HG03139 (cell line): ENCODE data around the gene TOP1.
A peak's percentile ranks its signal among the peaks of the same experiment; 100 is the strongest.
"Not testable (repeated sequence)": the region's sequence is repeated elsewhere in the genome, so short reads cannot be mapped to it uniquely, and the experiment has no call there.

ENCODE experiments used
- ATAC-seq: cut with Tn5 transposase; IDR thresholded peaks from one replicate; pipeline ENCODE4 v1.9.1; 2021; ENCODE audit not compliant: unreplicated experiment

TOP1 gene

DNA sequence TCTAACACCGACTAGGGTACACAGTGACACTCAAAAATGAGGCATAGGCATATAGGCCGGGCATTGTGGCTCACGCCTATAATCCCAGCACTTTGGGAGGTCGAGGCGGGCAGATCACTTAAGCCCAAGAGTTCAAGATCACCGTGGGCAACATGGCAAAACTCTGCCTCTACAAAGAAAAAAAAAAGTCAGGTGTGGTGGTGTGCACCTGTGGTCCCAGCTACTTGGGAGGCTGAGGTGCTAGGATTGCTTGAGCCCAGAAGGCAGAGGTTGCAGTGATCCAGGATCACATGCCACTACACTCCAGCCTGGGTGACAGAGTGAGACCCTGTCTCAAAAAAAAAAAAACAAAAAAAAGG, 24.7 kb upstream of the TOP1 start:
- ATAC-seq = not testable (repeated sequence)

DNA sequence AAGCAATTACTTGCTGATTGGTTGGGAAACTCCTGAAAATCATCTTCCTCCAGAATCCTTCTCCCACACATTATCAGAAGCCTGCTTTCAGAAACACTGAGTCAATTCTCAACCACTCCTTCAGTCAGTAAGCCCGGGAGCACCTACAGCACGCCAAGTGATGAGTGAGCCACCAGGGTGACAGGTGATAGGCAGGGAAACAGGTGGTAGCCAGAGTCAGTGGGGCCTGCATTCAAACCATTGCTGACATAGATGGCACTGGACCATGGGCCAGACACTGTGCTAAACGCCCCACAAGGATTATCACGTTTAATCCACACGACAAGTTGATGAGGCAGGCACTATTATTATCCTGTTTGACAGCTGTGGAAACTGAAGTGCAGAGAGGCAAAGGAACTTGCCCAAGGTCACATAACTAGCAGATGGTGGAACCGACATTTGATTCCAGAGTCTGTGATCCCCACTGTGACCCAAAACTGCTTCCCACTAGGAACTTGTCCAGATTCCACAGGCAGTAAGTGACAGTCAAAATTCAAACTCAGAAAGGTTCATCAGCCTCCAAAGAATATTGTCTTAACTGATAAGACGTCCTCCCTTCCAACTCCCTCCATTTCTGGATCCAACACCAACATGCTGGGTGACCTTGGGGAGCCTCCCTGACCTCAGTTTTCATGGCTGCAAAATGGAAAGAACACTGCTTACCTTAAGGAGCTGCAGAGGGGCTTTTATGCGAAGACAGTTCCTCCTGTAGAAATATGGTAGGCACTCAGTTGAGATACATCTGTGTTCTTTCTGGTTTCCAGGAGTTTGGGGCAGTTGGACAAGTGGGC, 23.9 kb upstream of the TOP1 start:
- no peak for ATAC-seq

DNA sequence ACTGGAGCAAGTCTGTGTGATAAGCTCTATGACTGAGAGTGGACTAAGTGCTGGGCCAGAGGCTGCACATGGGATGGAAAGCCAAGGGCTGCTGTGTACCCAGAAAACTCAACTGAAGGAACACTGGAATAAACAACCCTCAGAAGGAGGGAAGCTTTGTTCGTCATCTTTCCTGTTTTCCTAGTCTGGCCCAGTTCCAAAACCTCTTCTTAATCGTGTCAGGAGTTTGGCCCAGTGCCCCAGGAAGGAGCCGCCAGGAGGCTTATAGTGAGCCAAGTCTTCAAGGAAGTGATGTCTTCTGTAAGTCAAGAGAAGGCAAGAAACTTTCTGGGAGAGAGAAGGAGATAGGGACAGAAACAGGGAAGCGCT, 23.3 kb upstream of the TOP1 start:
- no peak for ATAC-seq

DNA sequence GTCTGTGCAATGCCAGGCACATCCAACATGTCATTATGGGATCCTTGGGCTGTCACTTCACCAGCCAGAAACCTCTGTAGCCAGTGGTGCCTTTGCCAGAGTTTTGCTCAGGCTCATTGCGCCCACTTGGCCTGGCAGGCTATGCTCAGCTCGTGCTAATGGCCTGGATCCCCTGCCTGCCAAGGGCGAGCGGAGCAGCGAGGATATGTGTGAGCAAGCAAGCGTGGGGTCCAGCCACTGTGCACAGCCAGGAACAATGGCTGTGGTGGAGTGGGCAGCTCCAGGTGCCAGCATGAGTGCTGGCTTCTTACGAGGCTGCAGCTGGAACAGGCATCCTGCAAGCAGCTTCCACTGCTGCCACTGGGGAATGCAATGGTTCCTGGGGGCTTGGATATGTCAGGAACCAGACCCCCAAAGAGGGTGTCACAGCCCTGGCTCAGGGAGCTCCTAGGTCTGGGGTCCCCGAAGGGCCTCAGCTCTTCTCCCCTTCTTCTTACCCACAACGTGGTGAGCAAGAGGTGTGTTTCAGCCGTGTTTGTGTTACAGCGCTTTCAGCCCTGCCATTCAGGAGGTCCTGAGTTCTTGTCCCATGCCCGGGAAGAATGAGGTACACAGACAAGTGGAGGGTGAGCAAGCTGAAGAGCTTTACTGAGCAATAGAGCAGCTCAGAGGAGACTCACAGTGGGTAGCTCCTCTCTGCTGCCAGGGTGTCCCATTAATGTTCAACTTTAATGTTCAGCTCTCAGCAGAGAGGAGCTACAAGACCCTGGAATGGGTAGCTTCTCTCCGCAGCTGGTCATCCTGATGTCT, 22.3 kb upstream of the TOP1 start:
- ATAC-seq = no peak

DNA sequence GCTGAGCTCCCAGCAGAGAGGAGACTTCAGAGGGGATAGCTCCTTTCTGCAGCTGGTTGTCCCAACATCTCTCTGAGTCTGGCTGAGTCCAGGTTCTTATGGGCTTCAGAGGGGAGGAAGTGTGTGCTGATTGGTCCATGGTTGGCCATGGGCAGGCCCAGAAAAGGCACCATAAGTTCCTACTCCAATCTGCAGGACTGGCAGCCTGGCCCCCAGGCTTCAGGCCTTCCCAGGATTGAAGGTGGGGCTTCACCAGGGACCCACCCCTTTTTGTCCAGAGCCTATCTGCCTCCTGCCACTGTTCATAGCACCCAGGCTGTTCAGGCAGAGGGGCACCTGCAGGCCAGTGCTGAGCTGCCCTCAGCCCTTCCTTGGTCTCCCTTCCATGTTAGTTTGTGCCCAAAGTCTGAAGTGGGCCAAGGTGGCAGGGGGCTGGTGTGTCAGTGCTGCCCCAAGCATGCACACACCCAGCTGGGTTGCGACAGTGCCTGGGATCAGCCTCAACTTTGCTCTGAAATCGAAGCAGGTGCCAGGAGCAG, 21.6 kb upstream of the TOP1 start:
- ATAC-seq = no peak

DNA sequence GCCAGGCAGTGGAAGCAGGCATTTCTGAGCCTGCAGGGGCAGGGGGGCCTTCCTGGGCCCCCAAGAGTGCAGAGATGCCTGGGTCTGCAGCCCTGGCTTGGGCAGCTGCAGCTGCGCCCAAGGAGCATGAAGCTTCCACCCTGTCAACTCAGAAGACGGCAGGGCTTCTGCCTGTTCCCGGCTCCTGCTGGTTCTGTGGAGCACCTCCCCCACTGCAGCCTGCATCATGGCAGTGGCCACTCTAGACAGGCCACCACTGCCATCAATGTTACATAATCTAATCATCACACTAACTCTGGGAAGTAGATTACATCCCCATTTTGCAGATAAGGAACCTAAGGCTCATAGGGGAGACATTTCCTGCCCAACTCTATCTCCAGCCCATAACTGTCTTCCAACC, 21.1 kb upstream of the TOP1 start:
- no peak for ATAC-seq

DNA sequence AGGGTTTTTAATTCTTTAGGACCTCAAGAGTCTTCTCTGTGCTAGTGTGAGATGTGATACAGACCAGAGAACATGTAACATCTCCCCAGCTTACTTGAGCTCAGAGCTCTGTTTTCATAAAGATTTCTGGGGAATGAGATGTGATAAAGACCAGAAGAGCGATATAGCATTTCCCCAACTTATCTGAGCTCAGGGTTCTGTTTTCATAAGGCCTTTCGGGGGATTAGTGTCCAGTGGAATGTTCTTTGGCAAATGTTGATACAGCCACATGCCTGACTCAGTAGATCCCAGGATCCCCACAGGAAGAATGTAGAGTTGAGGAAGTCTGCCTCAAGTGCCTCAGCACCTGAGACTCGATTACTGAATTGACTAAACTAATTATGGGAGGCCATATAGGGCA, 18.7 kb upstream of the TOP1 start:
- no peak for ATAC-seq

DNA sequence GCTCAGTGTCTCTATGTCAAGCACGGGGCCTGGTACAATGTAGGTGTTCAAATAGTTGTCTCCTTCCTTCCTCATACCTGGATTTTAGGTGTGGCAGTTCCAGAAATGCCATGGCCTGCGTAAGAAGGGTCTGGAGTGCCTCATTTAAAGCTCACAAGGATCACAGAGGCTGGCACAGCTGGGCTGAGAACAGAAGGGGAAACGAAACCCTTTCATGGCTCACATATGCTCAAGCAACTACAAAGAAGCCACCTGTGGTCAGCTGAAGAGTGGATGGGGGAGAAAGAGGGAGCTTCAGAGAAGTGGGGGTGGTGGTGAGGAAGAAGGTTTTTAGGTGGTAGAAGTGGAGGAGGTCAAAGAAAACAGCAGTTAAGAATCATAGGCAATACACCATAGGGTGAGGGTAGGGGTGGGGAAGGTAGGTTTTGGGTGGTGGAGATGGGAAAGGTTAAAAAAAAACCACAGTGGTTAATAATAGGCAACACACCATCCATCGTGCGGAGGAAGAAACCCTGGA, 17.0 kb upstream of the TOP1 start:
- peak; percentile 92 for ATAC-seq

DNA sequence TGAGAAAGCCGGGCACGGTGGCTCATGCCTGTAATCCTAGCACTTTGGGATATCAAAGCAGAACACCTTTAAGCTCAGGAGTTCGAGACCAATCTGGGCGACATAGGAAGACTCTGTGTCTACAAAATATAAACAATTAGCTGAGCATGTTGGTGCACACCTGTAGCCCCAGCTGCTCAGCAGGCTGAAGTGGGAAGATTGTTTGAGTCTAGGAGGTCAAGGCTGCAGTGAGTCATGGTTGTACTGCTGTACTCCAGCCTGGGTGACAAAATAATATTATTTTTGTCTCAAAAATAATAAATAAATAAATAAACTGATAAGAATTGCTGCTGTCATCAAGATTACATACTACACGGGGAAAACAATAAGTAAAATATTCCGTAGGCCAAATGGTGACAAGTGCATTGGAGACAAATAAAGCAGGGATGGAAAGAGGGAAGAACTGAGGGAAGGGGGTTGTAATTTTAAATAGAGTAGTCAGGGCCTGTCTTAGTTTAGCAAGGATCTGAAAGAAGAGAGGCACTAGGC, 14.0 kb upstream of the TOP1 start:
- ATAC-seq = no peak

DNA sequence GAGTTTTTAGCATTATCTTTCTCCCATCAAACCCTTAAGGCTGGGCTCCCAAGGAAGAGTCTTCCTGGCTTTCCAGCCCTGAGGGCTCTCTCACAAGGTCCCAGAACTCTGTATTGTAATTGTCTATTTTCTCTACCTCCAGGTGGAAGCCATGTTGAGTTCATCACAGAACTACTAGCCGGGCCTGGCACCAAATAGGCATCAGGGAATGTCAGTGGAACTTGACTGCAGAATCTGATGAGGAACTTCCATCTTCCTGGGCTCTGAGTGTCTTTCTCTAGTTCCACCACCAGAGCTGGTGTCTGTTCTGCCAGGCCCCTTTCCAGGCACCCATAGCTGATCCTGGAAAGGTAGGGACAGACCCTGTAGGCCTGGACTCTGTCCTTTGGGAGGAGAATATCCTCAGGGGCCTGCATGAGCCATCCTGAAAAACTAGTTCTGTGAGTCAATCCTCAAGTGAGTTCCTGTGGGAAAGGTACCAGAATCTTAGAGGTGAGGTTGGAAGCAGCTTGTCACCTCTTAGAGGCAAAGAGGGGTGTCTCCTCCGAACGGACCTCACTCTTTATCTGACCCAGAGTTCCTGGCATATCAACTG, 11.1 kb upstream of the TOP1 start:
- no peak for ATAC-seq

DNA sequence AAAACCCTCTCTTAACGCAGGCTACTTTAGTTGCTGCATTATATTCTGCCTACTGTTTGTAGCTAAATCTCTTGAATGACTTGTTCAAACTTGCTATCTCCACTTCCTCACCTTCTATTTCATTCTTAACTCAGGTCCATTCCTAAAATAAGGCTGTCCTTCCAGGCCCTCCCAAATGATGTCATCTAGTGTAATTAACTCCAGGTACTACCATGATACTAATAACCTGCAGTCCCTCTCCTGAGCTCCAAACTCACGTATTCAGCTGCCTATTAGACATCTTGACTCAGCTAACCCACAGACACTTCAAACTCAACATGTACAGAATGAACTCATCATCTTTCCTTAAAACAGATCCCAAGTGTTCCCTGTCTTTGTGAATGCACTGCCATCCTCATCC, 10.5 kb upstream of the TOP1 start:
- ATAC-seq = no peak

DNA sequence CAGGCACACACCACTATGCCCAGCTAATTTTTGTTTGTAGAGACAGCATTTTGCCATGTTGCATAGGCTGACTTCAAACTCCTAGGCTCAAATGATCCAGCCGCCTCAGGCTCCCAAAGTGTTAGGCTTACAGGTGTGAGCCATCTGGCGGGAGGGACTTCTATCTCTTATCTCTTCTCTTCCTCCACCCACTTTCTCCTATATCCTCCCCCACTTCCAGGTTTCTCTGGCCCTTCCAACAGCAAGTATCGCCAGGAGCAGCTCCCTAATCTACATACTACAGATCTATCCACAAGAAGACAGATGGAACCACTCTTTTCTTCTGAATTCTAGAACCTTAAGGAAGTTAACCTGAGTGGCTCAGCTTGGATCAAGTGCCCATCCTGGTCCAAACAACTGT, 5.1 kb upstream of the TOP1 start:
- no peak for ATAC-seq

DNA sequence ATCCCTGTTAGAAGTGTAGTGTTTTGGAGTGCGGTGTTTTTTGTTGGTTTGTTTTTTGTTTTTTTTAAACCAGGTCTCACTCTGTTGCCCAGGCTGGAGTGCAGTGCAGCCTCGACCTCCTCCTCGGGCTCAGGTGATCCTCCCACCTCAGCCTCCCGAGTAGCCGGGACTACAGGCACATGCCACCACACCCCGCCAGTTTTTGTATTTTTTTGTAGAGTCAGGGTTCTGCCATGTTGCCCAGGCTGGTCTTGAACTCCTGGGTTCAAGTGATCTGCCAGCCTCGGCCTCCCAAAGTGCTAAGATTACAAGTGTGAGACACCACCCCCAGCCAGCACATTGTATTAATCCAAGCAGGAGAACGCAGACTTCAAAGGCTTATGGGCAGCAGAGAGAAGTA, 1.3 kb upstream of the TOP1 start:
- no peak for ATAC-seq

DNA sequence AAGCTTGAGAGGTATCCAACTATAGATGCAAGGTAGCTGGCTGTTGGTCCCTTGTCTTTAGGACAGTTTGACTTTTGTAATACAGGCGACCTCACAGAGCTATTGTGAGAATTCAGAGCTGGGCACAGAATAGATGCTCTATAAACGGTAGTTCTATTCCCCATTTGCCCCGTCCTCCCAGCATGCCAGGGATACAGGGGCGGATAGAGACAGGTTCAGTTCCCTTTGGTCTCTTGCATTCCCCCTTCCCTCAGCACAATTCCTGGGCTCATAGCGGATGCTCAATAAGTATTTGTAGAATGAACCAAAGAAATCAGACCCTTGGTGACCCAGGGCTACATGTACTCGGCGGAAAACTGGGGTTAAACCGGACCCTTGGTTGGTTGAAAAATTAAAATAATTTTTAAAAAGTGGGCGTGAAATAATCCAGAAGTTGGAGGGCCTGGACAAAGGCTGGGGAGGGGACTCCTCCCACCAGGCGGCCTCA, 707 bp upstream of the TOP1 start:
- ATAC-seq = no peak

DNA sequence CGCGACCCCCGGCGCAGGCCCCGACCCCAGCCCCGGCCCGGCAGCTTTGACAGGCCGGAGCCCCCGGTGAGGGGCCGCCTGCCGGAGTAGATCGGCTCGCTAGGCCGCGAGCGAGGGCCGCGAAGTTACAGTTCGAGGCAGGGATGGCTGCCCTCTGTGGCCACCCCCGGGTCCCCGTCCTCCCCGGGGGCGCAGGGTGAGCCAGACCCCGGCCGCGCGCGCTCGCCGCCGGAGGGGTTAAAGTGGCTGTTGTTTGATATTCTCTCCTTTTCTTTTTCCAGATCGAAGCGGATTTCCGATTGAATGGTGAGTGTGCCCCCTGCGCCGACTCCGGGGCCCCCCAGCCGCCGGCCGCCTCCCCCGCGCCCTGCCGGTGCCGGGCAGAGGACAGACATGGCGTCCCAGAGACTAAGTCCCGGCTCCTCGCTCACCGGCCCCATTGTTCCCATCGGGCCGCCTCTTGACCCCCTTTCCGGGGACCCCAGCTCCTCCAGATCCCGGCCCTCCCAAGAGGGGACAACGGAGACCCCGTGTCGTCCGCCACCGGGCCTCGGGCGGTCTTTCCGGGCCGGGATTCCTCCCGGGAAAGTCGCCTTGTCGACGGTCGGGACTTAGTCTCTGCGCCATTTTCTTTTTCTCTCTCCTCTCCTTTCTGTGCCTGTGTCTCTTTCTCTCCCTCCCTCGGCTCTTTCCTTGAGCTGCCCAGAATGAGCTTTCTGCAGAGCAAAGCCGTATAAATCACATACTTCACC, 704 bp downstream of the TOP1 start:
- peak; percentile 22 for ATAC-seq

DNA sequence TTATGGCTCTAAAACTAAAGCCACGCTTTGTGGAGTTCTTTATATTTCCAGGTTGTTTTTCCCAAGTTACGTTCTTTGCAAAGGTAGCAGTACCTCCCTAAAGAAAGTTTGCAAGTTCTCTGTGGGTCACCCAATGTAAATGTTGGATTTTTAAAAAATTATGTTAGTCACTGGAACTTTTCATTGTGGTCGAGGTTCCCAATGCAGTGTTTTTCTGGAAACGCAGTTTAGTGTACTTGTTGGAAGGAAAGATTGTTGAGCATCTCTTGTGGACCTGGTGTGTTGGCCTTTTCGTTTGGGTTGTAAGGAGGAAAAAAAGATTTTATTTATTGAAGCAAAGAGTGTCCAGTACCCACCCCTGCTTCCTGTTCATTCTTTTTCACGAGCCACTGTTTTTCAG, 1.4 kb downstream of the TOP1 start:
- ATAC-seq = no peak

DNA sequence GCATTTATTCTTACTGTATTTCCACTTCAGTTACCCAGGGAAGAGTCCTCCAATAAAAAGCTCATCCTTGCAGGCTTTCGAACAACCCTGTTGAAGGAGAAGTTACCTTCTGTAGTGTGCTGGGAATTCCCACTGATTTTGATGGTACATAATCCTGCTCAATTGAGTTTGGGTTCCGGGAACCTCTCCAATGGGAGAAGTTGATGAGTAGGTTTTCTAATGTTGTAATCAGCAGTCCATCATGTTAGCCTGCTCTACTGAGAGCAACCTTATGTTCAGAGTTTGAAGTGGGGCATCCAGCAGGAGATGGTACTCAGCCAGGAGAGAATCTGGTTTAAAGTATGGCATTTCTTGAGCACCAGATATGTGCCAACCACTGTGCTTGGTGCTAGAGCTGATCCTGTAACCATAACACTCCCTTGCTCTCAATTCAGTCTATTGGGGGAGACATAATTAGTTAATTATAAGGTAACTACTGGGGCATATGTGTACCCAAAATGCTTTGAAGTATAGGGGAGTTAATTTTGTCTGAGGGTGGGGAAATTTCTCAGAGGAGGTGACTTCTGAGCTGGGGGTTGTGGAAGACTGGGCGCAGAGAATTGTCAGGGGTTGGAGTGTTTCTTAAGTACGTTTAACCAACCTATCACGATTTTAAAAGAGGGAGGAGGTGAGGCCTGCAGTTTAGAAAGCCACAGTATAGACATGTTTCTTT, 2.1 kb downstream of the TOP1 start:
- ATAC-seq = no peak

DNA sequence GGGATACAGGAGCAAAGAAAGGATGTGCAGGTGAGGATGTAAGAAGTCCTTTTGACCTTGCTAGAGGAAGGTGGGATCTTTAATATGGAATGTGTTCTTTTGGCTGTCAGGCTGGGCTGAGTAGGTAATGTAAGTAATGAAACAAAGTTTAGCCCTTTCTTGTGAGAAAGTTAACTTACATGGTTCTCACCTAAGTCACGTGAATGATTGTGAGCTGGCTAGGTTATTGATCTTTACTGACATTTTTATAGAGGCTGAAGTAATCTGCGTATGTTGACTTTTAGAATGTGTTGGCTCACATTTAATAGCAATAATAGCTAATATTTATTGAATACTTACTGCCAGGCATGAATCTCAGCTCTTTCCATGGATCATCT, 2.6 kb downstream of the TOP1 start:
- ATAC-seq = no peak

DNA sequence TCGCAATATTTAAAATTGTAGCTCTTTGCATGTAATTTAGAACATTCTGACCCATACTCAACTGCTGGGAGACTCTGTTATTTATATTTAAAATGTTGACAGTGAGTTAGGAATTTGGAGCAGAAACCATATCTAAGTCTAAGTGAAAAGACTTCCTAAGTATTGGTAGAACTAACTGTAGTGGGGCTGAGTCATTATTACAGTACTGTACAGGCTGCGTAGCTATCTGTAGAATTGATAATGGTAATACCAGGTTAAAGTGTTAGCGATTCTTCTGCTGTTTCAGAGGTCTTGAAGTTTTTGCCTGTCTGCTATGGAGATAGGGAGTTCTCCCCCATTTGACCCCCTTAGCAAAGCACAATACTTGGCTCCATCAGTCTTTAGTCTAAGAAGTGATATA, 3.6 kb downstream of the TOP1 start:
- ATAC-seq = no peak

DNA sequence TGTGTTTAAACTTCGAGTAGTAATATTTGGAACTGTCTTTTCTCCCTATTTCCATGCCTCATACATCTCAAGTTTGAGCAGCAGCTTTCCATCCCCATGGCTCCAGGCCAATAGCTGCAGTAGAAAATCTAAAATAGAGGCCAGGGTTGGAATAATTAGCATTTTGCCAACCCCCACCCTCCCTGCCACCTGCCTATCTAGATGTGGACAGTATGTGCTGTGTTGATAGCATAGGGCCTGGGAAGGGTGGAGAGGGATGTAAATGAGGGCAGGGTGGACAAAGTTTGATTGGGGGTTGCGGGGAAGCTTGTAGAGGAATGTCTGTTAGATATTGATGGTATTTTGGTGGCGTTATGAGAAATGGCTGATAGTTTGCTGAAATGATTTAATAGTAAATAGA, 5.6 kb downstream of the TOP1 start:
- ATAC-seq = no peak
